HepG2 (cell line): ENCODE results near the gene ELMO2. TPM values are rescaled to one million over a fixed set of nuclear protein-coding genes. Genes with fewer than 3 reads are reported as not detected.

Experiments used
- ATAC-seq: fragments of 200-7000 bp; cut with Tn5 transposase; 3 replicates; pipeline ENCODE4 v1.9.1; 2020; ENCODE audit warnings: mild to moderate bottlenecking, moderate library complexity
- BruUV-seq: library from RNA; stranded (reverse); fragments of 400-500 nt; replicated peaks from 2 replicates; lab custom pipeline; 2021; lab: Mats Ljungman, UMichigan
- CTCF ChIA-PET: fragments of 300-600 bp; formaldehyde crosslinking; extraction: SDS; loops from one replicate; lab custom pipeline; 2021; ENCODE audit warnings: low total read pairs, inconsistent platforms, low intra/inter-chr PET ratio; lab: Yijun Ruan, JAX
- POLR2A ChIA-PET: fragments of 350-600 bp; sonication (Branson Sonifier 250); formaldehyde crosslinking; loops from one replicate; lab custom pipeline; 2020; ENCODE audit warnings: antibody characterized with exemption, inconsistent platforms; lab: Yijun Ruan, JAX
- DNase-seq: peaks from one replicate; pipeline ENCODE4 v3.0.0-alpha.2; 2015; ENCODE audit warnings: low spot score
- FAIRE-seq: peaks from 3 replicates; lab custom pipeline; 2011; peaks lifted over from hg19 to GRCh38; lab: Jason Lieb, UNC
- H2AFZ ChIP-seq: one replicate; pipeline ENCODE4 v1.6.1; 2011; ENCODE audit warnings: low read length, inconsistent platforms
- H3K27ac ChIP-seq: fragments of 300-600 bp; 3 replicates; pipeline ENCODE4 v1.8.0; 2011; ENCODE audit warnings: mixed run types, mild to moderate bottlenecking, mixed read lengths, low read length, inconsistent platforms; ENCODE audit not compliant: insufficient read depth; ENCODE audit errors: extremely low read length
- H3K27me3 ChIP-seq, 2 experiments: fragments of 200-600 bp in 1 of 2; 2 replicates in 1 of 2; 3 replicates in 1 of 2; pipeline versions ENCODE4 v1.6.0 to v1.8.0; 2011; ENCODE audit warnings: low read length in 2 of 2, mild to moderate bottlenecking in 2 of 2, moderate library complexity in 2 of 2, inconsistent platforms in 1 of 2; ENCODE audit not compliant: insufficient read depth in 2 of 2, control insufficient read depth in 1 of 2
- H3K36me3 ChIP-seq, 2 experiments: fragments of 200-600 bp in 1 of 2; replicated peaks in 1 of 2; 2 replicates in 1 of 2; 3 replicates in 1 of 2; pipeline versions ENCODE4 v1.5.1 to v1.8.0; 2011; ENCODE audit warnings: low read length in 2 of 2, inconsistent platforms in 1 of 2; ENCODE audit not compliant: insufficient read depth in 2 of 2, control insufficient read depth in 1 of 2
- H3K4me1 ChIP-seq: 2 replicates; pipeline ENCODE4 v1.5.1; 2012; ENCODE audit warnings: low read length, inconsistent platforms; ENCODE audit not compliant: insufficient read depth
- H3K4me2 ChIP-seq: 2 replicates; pipeline ENCODE4 v1.6.0; 2011; ENCODE audit warnings: low read depth, low read length, inconsistent platforms
- H3K4me3 ChIP-seq, 3 experiments: fragments of 200-600 bp in 1 of 3; sonication (generic), shearing (Covaris generic) in 1 of 3; replicated peaks in 1 of 3; 2 replicates each; pipeline ENCODE4 v1.5.1; 2011 to 2016; ENCODE audit warnings: low read length in 3 of 3, inconsistent platforms in 2 of 3, low read depth in 2 of 3, mild to moderate bottlenecking in 2 of 3, control low read depth in 1 of 3, mixed read lengths in 1 of 3; ENCODE audit not compliant: insufficient read depth in 1 of 3
- H3K79me2 ChIP-seq: one replicate; pipeline ENCODE4 v1.6.1; 2011; ENCODE audit warnings: low read length, inconsistent platforms; ENCODE audit not compliant: insufficient read depth
- H3K9ac ChIP-seq: 2 replicates; pipeline ENCODE4 v1.6.0; 2011; ENCODE audit warnings: mild to moderate bottlenecking, low read depth, low read length, inconsistent platforms; ENCODE audit not compliant: insufficient read depth
- H3K9me3 ChIP-seq: 2 replicates; pipeline ENCODE4 v1.5.1; 2012; ENCODE audit warnings: mild to moderate bottlenecking, low read length
- H4K20me1 ChIP-seq: 2 replicates; pipeline ENCODE4 v1.6.0; 2011; ENCODE audit warnings: inconsistent platforms, mild to moderate bottlenecking, low read length, moderate library complexity; ENCODE audit not compliant: insufficient read depth
- CHD4 ChIP-seq: fragments of 200-600 bp; sonication (generic); IDR thresholded peaks from 2 replicates; pipeline ENCODE4 v1.7.0; 2017; ENCODE audit warnings: mild to moderate bottlenecking, low read length, borderline replicate concordance
- RBM22 ChIP-seq: fragments of 200-400 bp; formaldehyde crosslinking; optimal IDR thresholded peaks from 2 replicates; pipeline ENCODE3; 2017; ENCODE audit warnings: mild to moderate bottlenecking, low read length, moderate library complexity
- TFAP4 ChIP-seq: sonication (generic); IDR thresholded peaks from 2 replicates; pipeline ENCODE4 v1.6.1; 2016; ENCODE audit warnings: low read depth, borderline replicate concordance
- ZNF263 ChIP-seq: sonication (generic); formaldehyde crosslinking; IDR thresholded peaks from 2 replicates; pipeline ENCODE4 v1.4.0; 2020; ENCODE audit warnings: missing genetic modification reagents
- ZNF629 ChIP-seq: sonication (generic); formaldehyde crosslinking; conservative IDR thresholded peaks from 2 replicates; pipeline ENCODE4 v1.5.0; 2020; ENCODE audit warnings: missing genetic modification reagents
- ZNF704 ChIP-seq: sonication (generic); formaldehyde crosslinking; IDR thresholded peaks from 2 replicates; pipeline ENCODE4 v1.8.1; 2023; ENCODE audit warnings: mild to moderate bottlenecking, inconsistent platforms, moderate library complexity, missing genetic modification reagents, borderline replicate concordance
- ZNF768 ChIP-seq: sonication (generic); formaldehyde crosslinking; IDR thresholded peaks from 2 replicates; pipeline ENCODE4 v1.4.0; 2020; ENCODE audit warnings: missing genetic modification reagents
- WGBS: methylation state at CpG from one replicate; pipeline ENCODE4 v1.1.6; 2017; ENCODE audit warnings: low lambda C conversion rate; 5-methylcytosine and 5-hydroxymethylcytosine counted together
- in situ Hi-C: cut with HindIII; loops from 2 replicates; pipeline ENCODE4 v1.10.0; 2017; ENCODE audit warnings: low pct_unique_long_range_greater_than_20kb; ENCODE audit not compliant: extremely low pct_ligation_motif_present
- intact Hi-C: fragments of 100-400 bp; cut with micrococcal nuclease; formaldehyde crosslinking; loops from one replicate; pipeline ENCODE4 v1.10.0; 2022; ENCODE audit not compliant: unreplicated experiment
- polyA plus RNA-seq, 8 experiments: library from polyadenylated mRNA; depleted of rRNA in 3 of 8; stranded (reverse) in 7 of 8; unstranded in 1 of 8; fragments of >200 nt; fragmentation: Illumina TruSeq in 4 of 8; extraction: Trizol in 4 of 8; gene quantifications; 2 replicates each; pipeline versions ENCODE4 v1.2.1 to v1.2.3, GENCODE V29; 2011 to 2016; ENCODE audit warnings: low read depth in 4 of 8, missing spikeins in 1 of 8, mixed read lengths in 1 of 8; ENCODE audit not compliant: insufficient read depth in 1 of 8
- total RNA-seq, 5 experiments: library from RNA; depleted of rRNA; stranded (reverse); fragments of >200 nt; fragmentation: Illumina TruSeq; extraction: Trizol; gene quantifications; 2 replicates each; pipeline ENCODE4 v1.2.3, GENCODE V29; 2016; ENCODE audit warnings: low read depth in 1 of 5

Gene ELMO2
- total and polyA plus RNA-seq, 2 of the 13 experiments (the other 11 are each of a cell fraction or from before 2014, with no cell fraction given) = 30.6 to 35.7 TPM

GRCh38 chr20:46324379-46324778 is 82.0 kb downstream of the ELMO2 start (continued):
- TF ChIP-seq TFAP4 (no peak), RBM22 (no peak), ZNF629 (no peak)

GRCh38 chr20:46323557-46323956 is 82.9 kb downstream of the ELMO2 start:
- peaks cover 12 to 64% of the 10 kb centered on the region in 2 experiments for H3K27me3 ChIP-seq
- DNase-seq = no peak
- H3K27ac ChIP-seq = no peak overlapping the region
- peak; percentile 77; the same call in 1 of the 2 replicates for TF ChIP-seq ZNF768 (CRISPR knock-in tag)
- no peak for TF ChIP-seq CHD4
- no peak for TF ChIP-seq ZNF704 (CRISPR knock-in tag)
- peak; percentile 48; the same call in 1 of the 2 replicates for TF ChIP-seq ZNF263 (CRISPR knock-in tag)
- no peak overlapping the region for H3K9ac ChIP-seq
- in situ Hi-C loops (no loop called here), intact Hi-C loops (no loop called here)
- no peak for ATAC-seq
- 41% methylated on average over 10 of the region's 10 CpGs for WGBS
- no peak overlapping the region for H3K4me2 ChIP-seq
- CTCF ChIA-PET = interaction anchor here (3.1 kb wide), 1 partner anchor 16 kb away, joined by 16 read pairs; the partner anchor contains the start of gene CDH22
- no peaks in the 10 kb centered on the region for H3K36me3 ChIP-seq
- FAIRE-seq = no peak
- BruUV-seq = no TSS peak
- no peak overlapping the region for H2AFZ ChIP-seq
- H4K20me1 ChIP-seq = no peaks in the 10 kb centered on the region
- POLR2A ChIA-PET = no interaction called here
- no peaks in the 10 kb centered on the region for H3K4me1 ChIP-seq
- H3K79me2 ChIP-seq = no peaks in the 10 kb centered on the region
- H3K9me3 ChIP-seq = no peaks in the 10 kb centered on the region
- H3K4me3 ChIP-seq = no peak overlapping the region
